ENCODE results near the gene BCAM.

GRCh38 chr19:44819246-44819832 lies 10.4 kb downstream of the BCAM start:
- TF ChIP-seq CBX5 (IDR thresholded peaks at IDR 0.05; ENCODE audit: low read depth) (no peak), MAX (IDR thresholded peaks at IDR 0.05; ENCODE audit: low read depth, low read length) (no peak), EP300 (IDR thresholded peaks at IDR 0.05; ENCODE audit: borderline replicate concordance in 1 of 2, control insufficient read depth in 1 of 2, low read depth in 2 of 2, low read length in 2 of 2) (no peak), CTCF (IDR thresholded peaks at IDR 0.05 in 2 of 3, conservative IDR thresholded peaks at IDR 0.05 in 1 of 3; ENCODE audit: control insufficient read depth in 2 of 3, extremely low read depth in 1 of 3, insufficient read depth in 1 of 3, low read depth in 3 of 3, low read length in 3 of 3) (no peak), POLR2AphosphoS5 (IDR thresholded peaks at IDR 0.05; ENCODE audit: low read length) (no peak), REST (IDR thresholded peaks at IDR 0.05; ENCODE audit: low read depth, low read length) (no peak)
